ENCODE data around the gene TAF8. TPM values are rescaled to one million over a fixed set of nuclear protein-coding genes. Genes with fewer than 3 reads are reported as not detected.

The TAF8 gene
- polyA plus RNA-seq, 3 donors: 13.1 to 24.7 (median 16.6) TPM

DNA sequence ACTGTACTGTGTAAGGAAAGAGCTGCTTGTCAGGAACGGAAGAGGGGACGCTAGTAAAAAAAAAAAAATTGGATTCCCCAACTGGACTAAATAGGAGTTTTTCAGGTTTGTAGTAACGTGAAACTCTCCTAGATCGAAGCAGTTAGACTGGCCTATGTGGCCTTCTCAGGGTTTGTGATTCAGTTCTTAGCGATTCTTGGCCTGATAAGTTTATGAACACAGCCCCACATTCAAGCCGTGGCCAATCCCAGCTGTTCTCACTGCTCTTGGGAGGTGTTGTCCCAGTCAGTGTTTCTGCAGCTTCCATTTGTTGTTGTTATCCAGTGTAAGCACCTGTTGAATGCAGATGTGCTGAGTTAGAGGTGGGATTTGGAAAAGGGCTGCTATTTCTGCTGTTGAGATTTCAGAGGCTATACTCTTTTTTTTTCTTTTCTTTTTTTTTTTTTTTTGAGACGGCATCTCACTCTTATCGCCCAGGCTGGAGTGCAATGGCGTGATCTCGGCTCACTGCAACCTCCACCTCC is 29.7 kb downstream of the TAF8 start:
- Histone ChIP-seq H4K20me1 (ENCODE audit: insufficient read depth, low read length) (peaks cover 5% of the 10 kb centered on the region), H3K36me3 (replicated peaks in 1 of 2; ENCODE audit: control insufficient read depth in 1 of 2, insufficient read depth in 2 of 2, low read length in 2 of 2) (peaks cover 48 to 72% of the 10 kb centered on the region in 2 donors), H3K9ac (ENCODE audit: insufficient read depth, low read length, poor library complexity, severe bottlenecking) (no peak overlapping the region), H3K9me3 (replicated peaks in 1 of 2; ENCODE audit: control insufficient read depth in 1 of 2, insufficient read depth in 1 of 2, low read length in 2 of 2) (no peaks in the 10 kb centered on the region), H3K27ac (ENCODE audit: low read depth in 1 of 2, low read length in 2 of 2) (no peak overlapping the region), H3K27me3 (ENCODE audit: control insufficient read depth in 2 of 2, insufficient read depth in 2 of 2, low read length in 2 of 2) (no peaks in the 10 kb centered on the region), H3K4me3 (replicated peaks in 1 of 3; ENCODE audit: low read depth in 2 of 3, low read length in 3 of 3) (no peak overlapping the region), H3K79me2 (ENCODE audit: insufficient read depth, low read length) (no peaks in the 10 kb centered on the region), H3K4me1 (ENCODE audit: control insufficient read depth in 1 of 2, insufficient read depth in 2 of 2, low read length in 2 of 2) (no peaks in the 10 kb centered on the region), H3K4me2 (replicated peaks; ENCODE audit: extremely low read depth, low read length, poor library complexity, severe bottlenecking) (no peak overlapping the region), H2AFZ (ENCODE audit: insufficient read depth, low read depth, low read length, poor library complexity, severe bottlenecking) (no peak overlapping the region)
- Mint-ChIP-seq H3K9me3 (no peaks in the 10 kb centered on the region), H3K27me3 (ENCODE audit: low read depth in 3 of 3) (peaks cover 0 to 2% (median 1%) of the 10 kb centered on the region in 3 donors), H3K4me3 (no peak overlapping the region), H3K27ac (no peak overlapping the region), H3K36me3 (peaks cover 60 to 82% of the 10 kb centered on the region in 2 donors), H3K4me1 (peaks cover 12% of the 10 kb centered on the region)
- 97% methylated on average over 6 of the region's 10 CpGs for WGBS (ENCODE audit: insufficient coverage)
- DNase-seq: no peak
- intact Hi-C loops (cut with micrococcal nuclease): no loop called here
- TF ChIP-seq, protein P1, sequence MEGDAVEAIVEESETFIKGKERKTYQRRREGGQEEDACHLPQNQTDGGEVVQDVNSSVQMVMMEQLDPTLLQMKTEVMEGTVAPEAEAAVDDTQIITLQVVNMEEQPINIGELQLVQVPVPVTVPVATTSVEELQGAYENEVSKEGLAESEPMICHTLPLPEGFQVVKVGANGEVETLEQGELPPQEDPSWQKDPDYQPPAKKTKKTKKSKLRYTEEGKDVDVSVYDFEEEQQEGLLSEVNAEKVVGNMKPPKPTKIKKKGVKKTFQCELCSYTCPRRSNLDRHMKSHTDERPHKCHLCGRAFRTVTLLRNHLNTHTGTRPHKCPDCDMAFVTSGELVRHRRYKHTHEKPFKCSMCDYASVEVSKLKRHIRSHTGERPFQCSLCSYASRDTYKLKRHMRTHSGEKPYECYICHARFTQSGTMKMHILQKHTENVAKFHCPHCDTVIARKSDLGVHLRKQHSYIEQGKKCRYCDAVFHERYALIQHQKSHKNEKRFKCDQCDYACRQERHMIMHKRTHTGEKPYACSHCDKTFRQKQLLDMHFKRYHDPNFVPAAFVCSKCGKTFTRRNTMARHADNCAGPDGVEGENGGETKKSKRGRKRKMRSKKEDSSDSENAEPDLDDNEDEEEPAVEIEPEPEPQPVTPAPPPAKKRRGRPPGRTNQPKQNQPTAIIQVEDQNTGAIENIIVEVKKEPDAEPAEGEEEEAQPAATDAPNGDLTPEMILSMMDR (IDR thresholded peaks at IDR 0.05): no peak

DNA sequence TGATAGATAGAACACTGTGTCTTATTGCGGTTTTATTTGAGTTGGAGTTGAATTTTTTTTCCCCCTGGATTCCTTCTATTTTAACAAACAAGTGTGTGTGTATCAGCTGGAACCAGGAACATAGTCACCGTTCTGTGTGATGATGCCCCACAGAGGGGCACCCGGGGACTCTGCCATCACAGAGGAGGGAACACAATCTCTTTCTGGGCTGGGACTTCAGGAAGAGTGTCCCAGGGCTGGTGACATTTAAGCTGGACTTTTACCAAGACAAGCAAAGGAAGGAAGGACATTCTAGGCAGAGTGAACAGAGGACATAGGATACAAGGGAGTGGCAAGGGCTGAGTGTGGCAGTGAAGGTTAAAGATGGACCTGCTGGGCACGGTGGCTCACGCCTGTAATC is 33.2 kb downstream of the TAF8 start:
- Histone ChIP-seq H3K79me2 (ENCODE audit: insufficient read depth, low read length) (no peaks in the 10 kb centered on the region), H3K27ac (ENCODE audit: low read depth in 1 of 2, low read length in 2 of 2) (no peak overlapping the region), H4K20me1 (ENCODE audit: insufficient read depth, low read length) (no peaks in the 10 kb centered on the region), H2AFZ (ENCODE audit: insufficient read depth, low read depth, low read length, poor library complexity, severe bottlenecking) (no peak overlapping the region), H3K4me1 (ENCODE audit: control insufficient read depth in 1 of 2, insufficient read depth in 2 of 2, low read length in 2 of 2) (no peaks in the 10 kb centered on the region), H3K27me3 (ENCODE audit: control insufficient read depth in 2 of 2, insufficient read depth in 2 of 2, low read length in 2 of 2) (no peaks in the 10 kb centered on the region), H3K9me3 (replicated peaks in 1 of 2; ENCODE audit: control insufficient read depth in 1 of 2, insufficient read depth in 1 of 2, low read length in 2 of 2) (no peaks in the 10 kb centered on the region), H3K4me2 (replicated peaks; ENCODE audit: extremely low read depth, low read length, poor library complexity, severe bottlenecking) (no peak overlapping the region), H3K36me3 (replicated peaks in 1 of 2; ENCODE audit: control insufficient read depth in 1 of 2, insufficient read depth in 2 of 2, low read length in 2 of 2) (peaks cover 25 to 48% of the 10 kb centered on the region in 2 donors), H3K9ac (ENCODE audit: insufficient read depth, low read length, poor library complexity, severe bottlenecking) (no peak overlapping the region), H3K4me3 (replicated peaks in 1 of 3; ENCODE audit: low read depth in 2 of 3, low read length in 3 of 3) (no peak overlapping the region)
- Mint-ChIP-seq H3K9me3 (no peaks in the 10 kb centered on the region), H3K27ac (no peak overlapping the region), H3K4me3 (no peak overlapping the region), H3K36me3 (peaks cover 49 to 56% of the 10 kb centered on the region in 2 donors), H3K27me3 (ENCODE audit: low read depth in 3 of 3) (peaks cover 0 to 2% (median 1%) of the 10 kb centered on the region in 3 donors), H3K4me1 (peaks cover 12% of the 10 kb centered on the region)
- DNase-seq: no peak
- intact Hi-C loops (cut with micrococcal nuclease): no loop called here
- 80% methylated on average over 1 of the region's 5 CpGs for WGBS (ENCODE audit: insufficient coverage)
- TF ChIP-seq, protein P1 (IDR thresholded peaks at IDR 0.05): no peak

Measured in CD14-positive monocyte (primary cell).